GM21717 (cell line): ENCODE measurements around the gene NUP50.

Experiments
- ATAC-seq: cut with Tn5 transposase; IDR thresholded peaks from one replicate; pipeline ENCODE4 v1.9.1; 2021; ENCODE audit warnings: mild to moderate bottlenecking, moderate library complexity; ENCODE audit not compliant: unreplicated experiment

Gene NUP50

GRCh38 chr22:45227645-45228400, 64.1 kb downstream of the NUP50 start:
- no peak for ATAC-seq

GRCh38 chr22:45228401-45228754, 64.7 kb downstream of the NUP50 start:
- ATAC-seq: no peak

- no peak for ATAC-seq
These were observed 65.5 kb downstream of the NUP50 start for GRCh38 chr22:45229181-45229580.

- no peak for ATAC-seq
These were observed 66.4 kb downstream of the NUP50 start for GRCh38 chr22:45230026-45230721.

GRCh38 chr22:45231293-45231692, 67.6 kb downstream of the NUP50 start:
- no peak for ATAC-seq

GRCh38 chr22:45233386-45233785, 69.7 kb downstream of the NUP50 start:
- no peak for ATAC-seq

- no peak for ATAC-seq
These were observed 70.1 kb downstream of the NUP50 start for GRCh38 chr22:45233827-45234226.

- peak; percentile 75 for ATAC-seq
These were observed 71.5 kb downstream of the NUP50 start for GRCh38 chr22:45235101-45235777.

GRCh38 chr22:45235851-45236342, 72.2 kb downstream of the NUP50 start:
- ATAC-seq: no peak

GRCh38 chr22:45237065-45237990, 73.6 kb downstream of the NUP50 start:
- ATAC-seq: no peak
